ENCODE results near the gene NOX4.
"Not testable (repeated sequence)": the region's sequence is repeated elsewhere in the genome, so short reads cannot be mapped to it uniquely, and the experiment has no call there.

DNA sequence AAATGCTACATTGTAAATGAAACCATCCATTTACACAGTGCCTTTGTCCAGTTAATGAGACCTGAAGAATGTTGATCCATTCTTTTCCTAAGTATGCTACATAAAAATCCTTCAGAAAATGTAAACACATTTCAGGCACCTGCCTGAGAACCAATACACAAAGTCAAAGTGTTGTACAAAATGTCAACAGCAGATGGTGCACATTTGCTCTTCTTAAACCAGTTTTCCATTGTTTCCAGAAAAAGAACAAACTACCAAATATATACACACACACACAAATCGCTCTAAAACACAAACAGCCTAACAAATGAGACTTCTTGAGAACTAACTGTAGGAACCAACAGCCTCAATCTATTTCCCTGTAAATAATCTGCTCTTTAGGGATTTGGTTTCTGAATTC, 157.5 kb downstream of the NOX4 start:
- TF ChIP-seq JUNB (IDR thresholded peaks at IDR 0.05); MXI1 (IDR thresholded peaks at IDR 0.05; ENCODE audit: low read depth, low read length); ZNF207 (IDR thresholded peaks at IDR 0.05; ENCODE audit: borderline replicate concordance): not testable (repeated sequence)
- TF ChIP-seq, protein P1, sequence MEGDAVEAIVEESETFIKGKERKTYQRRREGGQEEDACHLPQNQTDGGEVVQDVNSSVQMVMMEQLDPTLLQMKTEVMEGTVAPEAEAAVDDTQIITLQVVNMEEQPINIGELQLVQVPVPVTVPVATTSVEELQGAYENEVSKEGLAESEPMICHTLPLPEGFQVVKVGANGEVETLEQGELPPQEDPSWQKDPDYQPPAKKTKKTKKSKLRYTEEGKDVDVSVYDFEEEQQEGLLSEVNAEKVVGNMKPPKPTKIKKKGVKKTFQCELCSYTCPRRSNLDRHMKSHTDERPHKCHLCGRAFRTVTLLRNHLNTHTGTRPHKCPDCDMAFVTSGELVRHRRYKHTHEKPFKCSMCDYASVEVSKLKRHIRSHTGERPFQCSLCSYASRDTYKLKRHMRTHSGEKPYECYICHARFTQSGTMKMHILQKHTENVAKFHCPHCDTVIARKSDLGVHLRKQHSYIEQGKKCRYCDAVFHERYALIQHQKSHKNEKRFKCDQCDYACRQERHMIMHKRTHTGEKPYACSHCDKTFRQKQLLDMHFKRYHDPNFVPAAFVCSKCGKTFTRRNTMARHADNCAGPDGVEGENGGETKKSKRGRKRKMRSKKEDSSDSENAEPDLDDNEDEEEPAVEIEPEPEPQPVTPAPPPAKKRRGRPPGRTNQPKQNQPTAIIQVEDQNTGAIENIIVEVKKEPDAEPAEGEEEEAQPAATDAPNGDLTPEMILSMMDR (IDR thresholded peaks at IDR 0.05 in 2 of 3, conservative IDR thresholded peaks at IDR 0.05 in 1 of 3; ENCODE audit: control insufficient read depth in 2 of 3, extremely low read depth in 1 of 3, insufficient read depth in 1 of 3, low read depth in 3 of 3, low read length in 3 of 3) = not testable (repeated sequence)
- TF ChIP-seq, protein P2, sequence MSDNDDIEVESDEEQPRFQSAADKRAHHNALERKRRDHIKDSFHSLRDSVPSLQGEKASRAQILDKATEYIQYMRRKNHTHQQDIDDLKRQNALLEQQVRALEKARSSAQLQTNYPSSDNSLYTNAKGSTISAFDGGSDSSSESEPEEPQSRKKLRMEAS (IDR thresholded peaks at IDR 0.05; ENCODE audit: low read depth, low read length) = not testable (repeated sequence)

Data from GM12878 (cell line).